Loucy (cell line): ENCODE results near the gene MORC4.
A peak's percentile ranks its signal among the peaks of the same experiment; 100 is the strongest.

Experiments
- H2AFZ ChIP-seq: fragments of 200-600 bp; sonication (generic); 2 replicates; pipeline ENCODE4 v1.6.0; 2016; ENCODE audit warnings: antibody characterized with exemption, mild to moderate bottlenecking, low read length, moderate library complexity
- H3F3A ChIP-seq: fragments of 200-600 bp; 2 replicates; pipeline ENCODE4 v1.6.0; 2016; ENCODE audit warnings: antibody characterized with exemption, low read depth, mild to moderate bottlenecking
- H3K27me3 ChIP-seq: fragments of 200-600 bp; sonication (generic); 2 replicates; pipeline ENCODE4 v1.6.1; 2014; ENCODE audit warnings: low read length, mild to moderate bottlenecking; ENCODE audit not compliant: insufficient read depth, poor library complexity, severe bottlenecking
- H3K36me3 ChIP-seq: fragments of 200-600 bp; sonication (generic); 2 replicates; pipeline ENCODE4 v1.6.1; 2016; ENCODE audit warnings: low read length; ENCODE audit not compliant: insufficient read depth
- H3K4me1 ChIP-seq: fragments of 200-600 bp; sonication (generic); 2 replicates; pipeline ENCODE4 v1.5.1; 2014; ENCODE audit warnings: low read length, mild to moderate bottlenecking; ENCODE audit not compliant: insufficient read depth, poor library complexity, severe bottlenecking
- H3K4me2 ChIP-seq: fragments of 200-600 bp; sonication (generic); 2 replicates; pipeline ENCODE4 v1.6.0; 2014; ENCODE audit warnings: antibody characterized with exemption, low read length, low read depth, mild to moderate bottlenecking; ENCODE audit not compliant: poor library complexity, severe bottlenecking
- H3K4me3 ChIP-seq: fragments of 200-600 bp; sonication (generic); 2 replicates; pipeline ENCODE4 v1.5.1; 2014; ENCODE audit warnings: low read length, mild to moderate bottlenecking, mixed read lengths; ENCODE audit not compliant: poor library complexity, severe bottlenecking
- H3K79me2 ChIP-seq: fragments of 200-600 bp; sonication (generic); 2 replicates; pipeline ENCODE4 v1.6.1; 2014; ENCODE audit warnings: low read length; ENCODE audit not compliant: insufficient read depth
- H3K9ac ChIP-seq: fragments of 200-600 bp; sonication (generic); 2 replicates; pipeline ENCODE4 v1.6.0; 2014; ENCODE audit warnings: mild to moderate bottlenecking, low read depth, low read length, moderate library complexity; ENCODE audit not compliant: poor library complexity, severe bottlenecking
- H3K9me2 ChIP-seq: fragments of 200-600 bp; sonication (generic); replicated peaks from 2 replicates; pipeline ENCODE4 v1.6.1; 2016; ENCODE audit warnings: low read depth, low read length, mixed read lengths
- H3K9me3 ChIP-seq: fragments of 200-600 bp; sonication (generic); 2 replicates; pipeline ENCODE4 v1.6.1; 2014; ENCODE audit warnings: mild to moderate bottlenecking, antibody characterized with exemption, low read length, low read depth; ENCODE audit not compliant: insufficient read depth
- H4K20me1 ChIP-seq: fragments of 200-600 bp; sonication (generic); 2 replicates; pipeline ENCODE4 v1.6.0; 2014; ENCODE audit warnings: antibody characterized with exemption, low read length, mild to moderate bottlenecking; ENCODE audit not compliant: insufficient read depth, poor library complexity, severe bottlenecking
- CTCF ChIP-seq: fragments of 200-600 bp; sonication (generic); conservative IDR thresholded peaks from 2 replicates; pipeline ENCODE4 v1.5.1; 2014; ENCODE audit warnings: mild to moderate bottlenecking, antibody characterized with exemption, low read length
- EZH2phosphoT487 ChIP-seq: fragments of 200-600 bp; IDR thresholded peaks from 2 replicates; pipeline ENCODE4 v1.6.1; 2018; ENCODE audit warnings: antibody characterized with exemption, mild to moderate bottlenecking, moderate library complexity, borderline replicate concordance

Gene MORC4

GRCh38 chrX:106894978-106895452 is 105.0 kb downstream of the MORC4 start:
- H3K4me1 ChIP-seq, result no peaks in the 10 kb centered on the region
- no peaks in the 10 kb centered on the region for H3K27me3 ChIP-seq
- H3K9ac ChIP-seq, result no peak overlapping the region
- H3K9me3 ChIP-seq, result no peaks in the 10 kb centered on the region
- no peak overlapping the region for H3K4me2 ChIP-seq
- H3F3A ChIP-seq, result no peaks in the 10 kb centered on the region
- H3K36me3 ChIP-seq, result no peaks in the 10 kb centered on the region
- H3K79me2 ChIP-seq, result no peaks in the 10 kb centered on the region
- no peak overlapping the region for H3K4me3 ChIP-seq
- no peaks in the 10 kb centered on the region for H3K9me2 ChIP-seq
- no peaks in the 10 kb centered on the region for H4K20me1 ChIP-seq
- H2AFZ ChIP-seq, result no peak overlapping the region
- TF ChIP-seq EZH2phosphoT487 (no peak), CTCF (no peak)

DNA sequence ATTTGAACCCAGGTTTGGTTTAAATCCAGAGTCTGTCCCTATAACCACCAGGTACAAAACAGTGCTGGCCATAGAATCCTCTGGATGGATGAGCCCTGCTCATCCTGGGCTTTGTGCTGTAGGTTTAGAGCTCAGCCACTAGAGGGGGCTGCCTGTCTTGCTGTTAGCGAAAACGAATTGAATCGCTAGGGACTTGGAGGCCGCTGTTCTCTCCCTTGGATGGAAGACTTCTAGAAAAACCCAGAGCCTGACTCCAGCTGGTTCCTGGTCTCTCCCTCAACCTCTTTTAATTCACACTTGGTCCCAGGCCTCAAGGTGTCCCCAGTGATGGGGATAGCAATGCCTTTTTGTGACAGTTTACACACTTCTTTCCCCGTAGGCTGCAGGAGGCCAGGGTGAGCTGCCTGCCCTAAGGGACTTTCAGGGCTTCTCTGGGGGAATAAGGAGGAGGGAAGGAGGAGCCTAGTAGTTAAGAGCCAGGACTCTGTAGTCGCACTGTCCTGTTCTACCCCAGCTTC is 105.6 kb downstream of the MORC4 start:
- H3K79me2 ChIP-seq, result no peaks in the 10 kb centered on the region
- no peak overlapping the region for H3K4me2 ChIP-seq
- H3K4me1 ChIP-seq, result no peaks in the 10 kb centered on the region
- no peaks in the 10 kb centered on the region for H4K20me1 ChIP-seq
- no peaks in the 10 kb centered on the region for H3F3A ChIP-seq
- no peaks in the 10 kb centered on the region for H3K27me3 ChIP-seq
- H2AFZ ChIP-seq, result peak overlapping the region; percentile 81
- TF ChIP-seq EZH2phosphoT487 (no peak), CTCF (peak; percentile 71)
- no peaks in the 10 kb centered on the region for H3K36me3 ChIP-seq
- no peak overlapping the region for H3K4me3 ChIP-seq
- H3K9me2 ChIP-seq, result no peaks in the 10 kb centered on the region
- no peaks in the 10 kb centered on the region for H3K9me3 ChIP-seq
- no peak overlapping the region for H3K9ac ChIP-seq

DNA sequence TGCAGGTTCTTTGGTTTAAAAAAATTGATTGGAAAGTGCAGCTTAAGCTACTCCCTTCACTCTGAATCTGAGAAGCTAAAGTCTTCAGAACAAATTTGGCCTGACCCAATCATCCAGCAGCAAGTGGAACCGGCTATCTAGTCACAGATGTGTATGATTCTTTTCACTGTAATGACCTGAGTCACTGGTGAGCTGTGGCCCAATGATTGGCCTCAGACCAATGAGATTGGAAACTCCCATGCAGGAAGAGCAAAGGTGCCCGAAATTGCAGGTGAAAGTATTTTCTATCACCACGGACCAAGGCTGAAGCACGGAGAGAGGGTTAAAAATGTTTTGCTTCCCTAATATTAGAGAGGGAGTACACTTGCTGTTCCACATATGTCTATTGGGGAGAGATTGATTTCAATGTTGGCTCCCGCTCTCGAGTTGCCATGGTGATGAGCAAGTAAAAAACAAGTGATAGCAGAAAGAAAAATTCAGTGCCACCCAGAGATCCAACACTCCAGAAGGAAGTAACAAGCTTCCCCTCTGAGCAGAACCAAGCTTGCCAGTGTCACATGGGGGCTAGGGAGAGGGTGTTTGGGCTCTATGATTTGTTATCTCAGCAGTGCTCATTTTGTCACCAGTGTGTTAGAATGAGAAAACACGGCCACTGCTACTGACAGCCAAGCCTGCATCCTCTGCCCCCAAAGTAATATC is 108.1 kb downstream of the MORC4 start:
- Histone ChIP-seq H3K4me2 (no peak overlapping the region), H3K79me2 (no peaks in the 10 kb centered on the region), H3K36me3 (no peaks in the 10 kb centered on the region), H3K4me1 (no peaks in the 10 kb centered on the region), H3K4me3 (no peak overlapping the region), H4K20me1 (no peaks in the 10 kb centered on the region), H3K9me2 (no peaks in the 10 kb centered on the region), H3K9ac (no peak overlapping the region), H3K27me3 (no peaks in the 10 kb centered on the region), H2AFZ (no peak overlapping the region), H3K9me3 (no peaks in the 10 kb centered on the region), H3F3A (no peaks in the 10 kb centered on the region)
- TF ChIP-seq CTCF (no peak), EZH2phosphoT487 (no peak)
